VCaP (cell line): ENCODE results near the gene GBE1.

ENCODE experiments used
- H3K27ac ChIP-seq: fragments of 450-650 bp; 2 replicates; pipeline ENCODE4 v1.5.1; 2017
- CTCF ChIP-seq: fragments of 450-650 bp; conservative IDR thresholded peaks from 2 replicates; pipeline ENCODE4 v1.5.1; 2017; ENCODE audit warnings: mild to moderate bottlenecking, moderate library complexity

The GBE1 gene

GRCh38 chr3:81581966-81582599 is 179.4 kb downstream of the GBE1 start:
- peak; percentile 94 for TF ChIP-seq CTCF
- H3K27ac ChIP-seq = no peak overlapping the region

GRCh38 chr3:81580355-81580754 is 181.1 kb downstream of the GBE1 start:
- TF ChIP-seq CTCF = no peak

GRCh38 chr3:81579744-81580143 is 181.7 kb downstream of the GBE1 start:
- TF ChIP-seq CTCF = no peak
- H3K27ac ChIP-seq = no peak overlapping the region

More at GRCh38 chr3:81580355-81580754, 181.1 kb downstream of the GBE1 start:
- H3K27ac ChIP-seq = no peak overlapping the region

DNA sequence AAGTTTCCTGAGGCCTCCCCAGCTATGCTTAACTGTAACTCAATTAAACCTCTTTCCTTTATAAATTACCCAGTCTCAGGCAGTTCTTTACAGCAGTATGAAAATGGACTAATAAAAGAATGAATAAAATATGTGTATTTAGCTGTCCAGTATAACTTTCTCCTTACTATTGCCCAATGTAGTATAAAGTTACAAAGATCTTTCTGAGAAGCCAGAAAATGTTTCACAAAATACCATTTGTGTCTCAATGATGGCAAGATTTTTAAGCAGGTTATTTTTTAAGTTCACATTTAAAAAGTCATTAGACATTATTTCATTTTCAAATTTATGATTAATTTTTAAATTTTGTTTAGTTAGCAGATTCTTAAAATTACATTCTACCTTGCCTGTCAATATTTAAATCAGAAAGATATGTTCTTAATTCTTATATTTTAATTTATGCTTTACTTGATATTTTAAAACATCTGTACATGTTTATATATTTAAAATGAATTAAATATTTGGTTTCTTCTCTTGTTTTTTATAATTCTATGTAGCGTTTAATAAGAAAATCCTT is 189.2 kb downstream of the GBE1 start:
- H3K27ac ChIP-seq = no peak overlapping the region
- no peak for TF ChIP-seq CTCF

DNA sequence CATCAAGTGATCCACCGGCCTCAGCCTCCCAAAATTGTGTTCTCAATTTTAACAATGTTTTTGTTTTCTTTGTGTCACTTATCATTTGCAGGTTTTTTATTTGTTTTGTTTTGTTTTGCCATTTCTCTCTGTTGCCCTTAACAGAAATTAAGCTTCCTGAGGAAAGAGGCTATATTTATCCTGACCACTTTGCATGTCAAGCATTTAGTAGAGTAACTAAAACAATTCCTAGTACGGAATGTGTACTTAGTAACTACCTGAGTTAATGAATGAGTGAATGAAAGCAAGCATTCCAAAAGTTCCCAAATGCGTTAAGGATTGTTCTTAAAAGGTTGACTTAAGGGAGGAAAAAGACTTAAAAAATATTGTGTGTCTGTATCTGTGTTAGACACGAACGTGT is 193.1 kb downstream of the GBE1 start:
- TF ChIP-seq CTCF = no peak
- no peak overlapping the region for H3K27ac ChIP-seq

- no peak for TF ChIP-seq CTCF
- H3K27ac ChIP-seq = no peak overlapping the region
These were observed 196.4 kb downstream of the GBE1 start for GRCh38 chr3:81565041-81565440.

DNA sequence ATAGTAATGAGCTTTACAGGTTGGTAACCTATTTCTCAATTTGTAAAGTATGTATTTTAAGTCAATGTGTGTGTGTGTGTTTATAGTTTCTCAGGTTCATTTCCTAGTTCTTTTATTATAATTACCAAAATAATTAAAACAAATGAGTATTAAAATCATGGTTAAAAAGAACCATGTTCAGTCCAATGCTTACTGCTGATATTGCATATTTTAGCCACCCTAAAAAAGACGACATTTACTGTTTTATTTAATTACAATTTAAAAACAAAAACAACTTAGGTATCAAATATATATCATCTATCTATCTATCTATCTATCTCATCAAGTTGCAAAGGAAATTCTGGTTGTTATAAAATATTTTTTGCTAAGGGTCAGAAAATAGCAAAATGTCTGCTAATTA is 203.3 kb downstream of the GBE1 start:
- TF ChIP-seq CTCF = no peak
- no peak overlapping the region for H3K27ac ChIP-seq
